ENCODE results near the gene ACSS2. TPM values are rescaled to one million over a fixed set of nuclear protein-coding genes. Genes with fewer than 3 reads are reported as not detected.

Gene ACSS2
- total and polyA plus RNA-seq, 2 donors (not counting 1 experiment from before 2014, with no cell fraction given): 10.5 to 22.1 TPM

GRCh38 chr20:34941226-34941625 lies 64.8 kb downstream of the ACSS2 start:
- TF ChIP-seq CTCF (IDR thresholded peaks at IDR 0.05): no peak
- no peak for TF ChIP-seq EZH2 (IDR thresholded peaks at IDR 0.05; ENCODE audit: borderline replicate concordance, insufficient read depth, low read depth, low read length, poor library complexity, severe bottlenecking)
- no peak overlapping the region for H3K4me2 ChIP-seq (replicated peaks; ENCODE audit: low read depth, low read length, poor library complexity, severe bottlenecking)
- no peaks in the 10 kb centered on the region for H3K9me3 ChIP-seq (ENCODE audit: control extremely low read depth in 1 of 3, control insufficient read depth in 2 of 3, insufficient read depth in 1 of 3, low read length in 2 of 3)
- H3K79me2 ChIP-seq (ENCODE audit: control insufficient read depth, insufficient read depth, low read length): no peaks in the 10 kb centered on the region
- H3K9ac ChIP-seq (ENCODE audit: low read length): no peak overlapping the region
- intact Hi-C loops (cut with micrococcal nuclease): no loop called here
- WGBS (ENCODE audit: insufficient coverage): 63% methylated on average over 2 of the region's 4 CpGs
- H3K4me1 Mint-ChIP-seq: peaks cover 7% of the 10 kb centered on the region
- ChIA-PET CTCF (no interaction called here), POLR2A (no interaction called here)
- no peak overlapping the region for H3K27ac ChIP-seq (ENCODE audit: low read length in 2 of 2)
- ATAC-seq (ENCODE audit: low read depth): no peak
- H4K20me1 ChIP-seq (ENCODE audit: control insufficient read depth, insufficient read depth, low read length, poor library complexity, severe bottlenecking): no peaks in the 10 kb centered on the region
- H3K36me3 ChIP-seq (replicated peaks in 1 of 2; ENCODE audit: control extremely low read depth in 1 of 2, control insufficient read depth in 1 of 2, extremely low read depth in 1 of 2, insufficient read depth in 2 of 2, low read length in 1 of 2): peaks cover 1 to 15% of the 10 kb centered on the region in 2 experiments
- H3K27me3 Mint-ChIP-seq: no peaks in the 10 kb centered on the region
- H3K4me1 ChIP-seq (ENCODE audit: control insufficient read depth in 2 of 2, insufficient read depth in 2 of 2, low read length in 2 of 2): peaks cover 0 to 6% of the 10 kb centered on the region in 2 donors
- no peak overlapping the region for H3K27ac Mint-ChIP-seq
- H2AFZ ChIP-seq (ENCODE audit: insufficient read depth, low read depth, low read length, poor library complexity, severe bottlenecking): no peak overlapping the region
- no peak overlapping the region for H3K4me3 Mint-ChIP-seq
- no peak for DNase-seq
- no peak overlapping the region for H3K4me3 ChIP-seq (ENCODE audit: control extremely low read depth in 1 of 5, extremely low read depth in 1 of 5, insufficient read depth in 1 of 5, low read depth in 2 of 5, low read length in 4 of 5)
- H3K27me3 ChIP-seq (replicated peaks in 1 of 4; ENCODE audit: control extremely low read depth in 1 of 4, control insufficient read depth in 3 of 4, insufficient read depth in 4 of 4, low read length in 3 of 4): no peaks in the 10 kb centered on the region
- H3K9me3 Mint-ChIP-seq (ENCODE audit: insufficient read depth): no peaks in the 10 kb centered on the region

GRCh38 chr20:34942301-34942700 lies 65.9 kb downstream of the ACSS2 start:
- Mint-ChIP-seq H3K27ac (no peak overlapping the region), H3K9me3 (ENCODE audit: insufficient read depth) (no peaks in the 10 kb centered on the region), H3K4me3 (no peak overlapping the region), H3K4me1 (peaks cover 7% of the 10 kb centered on the region), H3K27me3 (no peaks in the 10 kb centered on the region)
- ChIA-PET CTCF (no interaction called here), POLR2A (no interaction called here)
- DNase-seq (no peak), ATAC-seq (ENCODE audit: low read depth) (no peak)
- peaks cover 0 to 6% of the 10 kb centered on the region in 2 donors for H3K4me1 ChIP-seq (ENCODE audit: control insufficient read depth in 2 of 2, insufficient read depth in 2 of 2, low read length in 2 of 2)
- H3K4me2 ChIP-seq (replicated peaks; ENCODE audit: low read depth, low read length, poor library complexity, severe bottlenecking): no peak overlapping the region
- no peaks in the 10 kb centered on the region for H3K79me2 ChIP-seq (ENCODE audit: control insufficient read depth, insufficient read depth, low read length)
- H3K36me3 ChIP-seq (replicated peaks in 1 of 2; ENCODE audit: control extremely low read depth in 1 of 2, control insufficient read depth in 1 of 2, extremely low read depth in 1 of 2, insufficient read depth in 2 of 2, low read length in 1 of 2): peaks cover 1 to 15% of the 10 kb centered on the region in 2 experiments
- no peak overlapping the region for H3K9ac ChIP-seq (ENCODE audit: low read length)
- TF ChIP-seq EZH2 (IDR thresholded peaks at IDR 0.05; ENCODE audit: borderline replicate concordance, insufficient read depth, low read depth, low read length, poor library complexity, severe bottlenecking): no peak
- TF ChIP-seq CTCF (IDR thresholded peaks at IDR 0.05): no peak
- H4K20me1 ChIP-seq (ENCODE audit: control insufficient read depth, insufficient read depth, low read length, poor library complexity, severe bottlenecking): no peaks in the 10 kb centered on the region
- H3K27me3 ChIP-seq (replicated peaks in 1 of 4; ENCODE audit: control extremely low read depth in 1 of 4, control insufficient read depth in 3 of 4, insufficient read depth in 4 of 4, low read length in 3 of 4): no peaks in the 10 kb centered on the region
- H3K27ac ChIP-seq (ENCODE audit: low read length in 2 of 2): no peak overlapping the region
- intact Hi-C loops (cut with micrococcal nuclease): no loop called here
- WGBS (ENCODE audit: insufficient coverage): 98% methylated on average over 9 of the region's 9 CpGs
- no peak overlapping the region for H2AFZ ChIP-seq (ENCODE audit: insufficient read depth, low read depth, low read length, poor library complexity, severe bottlenecking)
- no peak overlapping the region for H3K4me3 ChIP-seq (ENCODE audit: control extremely low read depth in 1 of 5, extremely low read depth in 1 of 5, insufficient read depth in 1 of 5, low read depth in 2 of 5, low read length in 4 of 5)
- no peaks in the 10 kb centered on the region for H3K9me3 ChIP-seq (ENCODE audit: control extremely low read depth in 1 of 3, control insufficient read depth in 2 of 3, insufficient read depth in 1 of 3, low read length in 2 of 3)

All from B cell (primary cell).